Stimulated activated CD4-positive, alpha-beta T cell treated with anti-CD3 and anti-CD28 coated beads, TNF-alpha, amount 100 ng/mL, for 48 hours (primary cell): Measurements from ENCODE around the gene SLC35G6.
"Not testable (repeated sequence)": the region's sequence is repeated elsewhere in the genome, so short reads cannot be mapped to it uniquely, and the experiment has no call there.

ENCODE experiments used
- DNase-seq, 3 donors: peaks; one replicate each; pipeline ENCODE4 v3.0.0-alpha.2; 2020; ENCODE audit warnings: low read depth in 3 of 3

SLC35G6 gene

DNA sequence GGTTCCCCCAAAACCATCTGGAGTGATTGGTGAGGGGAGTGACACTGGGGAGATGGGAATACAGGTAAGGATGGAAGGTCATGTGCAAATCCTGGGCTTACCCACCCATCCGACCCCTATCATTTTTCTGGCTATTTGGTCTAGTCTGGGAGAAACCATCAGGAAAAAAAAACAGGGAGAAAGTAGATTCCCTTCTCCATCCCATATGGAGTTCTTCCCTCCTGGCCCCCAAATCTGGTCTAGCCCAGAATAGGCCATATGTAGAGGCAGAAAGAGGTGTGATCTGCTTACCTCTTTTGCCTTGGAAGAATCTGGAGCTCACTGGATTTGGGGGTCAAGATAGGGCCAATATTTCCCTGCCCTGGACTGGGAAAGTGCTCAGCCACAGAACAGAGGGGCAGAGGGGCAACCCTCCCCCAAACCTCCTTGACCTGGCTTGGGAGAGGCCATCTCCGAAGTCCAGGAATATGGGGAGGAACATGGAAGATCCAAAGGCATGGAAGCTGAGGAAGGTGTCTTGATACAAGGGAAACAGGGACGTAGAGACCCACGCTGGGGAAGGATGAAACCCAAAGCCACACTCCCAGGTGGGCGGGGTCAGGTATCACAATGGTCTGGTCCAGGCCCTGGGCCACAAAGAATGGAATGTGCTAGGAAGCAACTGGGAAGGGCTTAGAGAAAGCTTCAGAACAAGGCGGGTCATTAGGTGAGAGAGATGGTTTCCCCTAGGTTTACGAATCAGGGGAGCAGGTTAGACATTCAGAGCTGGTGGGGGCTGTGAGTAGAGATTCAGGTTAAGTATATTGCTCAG is 20.2 kb upstream of the SLC35G6 start:
- DNase-seq = no peak

DNA sequence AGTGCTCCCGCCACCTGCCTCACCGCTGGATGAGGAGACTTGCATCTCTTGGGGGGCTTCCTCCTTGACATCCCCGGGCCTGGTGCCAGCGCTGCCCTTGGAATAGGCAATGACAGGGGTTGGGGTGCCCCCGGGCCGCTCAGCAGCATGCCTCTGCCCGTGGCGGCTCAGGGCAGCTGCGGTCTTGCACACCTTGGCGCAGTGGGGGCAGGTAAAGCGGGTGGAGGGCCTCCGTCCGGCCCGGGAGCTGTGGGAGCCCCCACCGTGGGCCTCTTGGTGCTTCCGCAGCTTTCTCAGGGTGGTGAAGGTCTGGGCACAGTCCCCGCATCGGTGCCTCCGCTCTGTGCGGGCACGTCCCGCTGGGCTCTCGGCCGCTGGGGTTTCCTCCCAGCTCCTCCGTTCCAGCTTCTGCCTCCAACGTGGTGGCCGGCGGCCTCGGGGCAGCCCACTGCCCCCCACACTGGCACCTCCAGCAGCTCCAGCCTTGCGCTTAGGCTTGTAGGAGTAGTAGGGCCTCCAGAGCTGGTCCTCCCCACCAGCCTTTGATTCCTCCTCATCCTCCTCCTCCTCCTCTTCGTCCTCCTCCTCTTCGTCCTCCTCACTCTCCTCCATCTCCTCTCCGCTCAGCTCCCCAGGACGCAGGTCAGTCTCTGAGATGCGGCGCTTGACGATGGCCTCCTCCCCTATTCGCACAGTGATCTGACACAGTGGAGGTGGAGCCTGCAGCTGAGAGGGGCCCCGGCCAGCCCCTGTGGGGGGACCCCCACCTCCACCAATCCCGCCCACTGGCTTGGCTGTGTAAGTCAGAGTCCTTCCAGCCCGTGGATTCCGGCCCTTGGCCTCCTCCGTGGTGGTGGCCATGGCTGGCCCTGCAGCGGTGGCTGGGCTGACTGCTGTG is 18.5 kb upstream of the SLC35G6 start:
- DNase-seq = no peak

DNA sequence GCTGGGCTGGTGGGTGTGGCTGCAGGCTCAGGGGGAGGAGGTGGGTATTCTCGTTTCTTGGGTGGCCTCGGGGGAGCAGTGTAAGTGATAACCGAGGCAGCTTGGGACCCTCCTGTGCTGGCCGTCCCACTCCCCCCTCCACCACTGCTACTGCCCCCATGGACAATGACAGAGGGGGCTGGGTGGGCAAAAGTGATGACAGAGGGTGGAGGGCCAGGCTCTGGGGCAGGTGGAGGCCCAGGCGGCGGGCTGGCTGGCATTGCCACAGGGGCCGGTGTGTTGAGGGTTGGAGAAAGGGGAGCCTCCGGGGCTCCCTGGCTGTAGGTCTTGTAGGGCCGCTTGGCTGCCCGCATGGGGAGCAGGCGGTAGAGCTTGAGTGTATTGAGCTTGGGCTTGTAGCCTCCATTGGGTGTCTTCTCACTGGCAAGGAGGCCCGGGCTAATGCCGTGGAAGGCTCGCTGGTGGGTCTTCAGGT is 17.8 kb upstream of the SLC35G6 start:
- DNase-seq = no peak

DNA sequence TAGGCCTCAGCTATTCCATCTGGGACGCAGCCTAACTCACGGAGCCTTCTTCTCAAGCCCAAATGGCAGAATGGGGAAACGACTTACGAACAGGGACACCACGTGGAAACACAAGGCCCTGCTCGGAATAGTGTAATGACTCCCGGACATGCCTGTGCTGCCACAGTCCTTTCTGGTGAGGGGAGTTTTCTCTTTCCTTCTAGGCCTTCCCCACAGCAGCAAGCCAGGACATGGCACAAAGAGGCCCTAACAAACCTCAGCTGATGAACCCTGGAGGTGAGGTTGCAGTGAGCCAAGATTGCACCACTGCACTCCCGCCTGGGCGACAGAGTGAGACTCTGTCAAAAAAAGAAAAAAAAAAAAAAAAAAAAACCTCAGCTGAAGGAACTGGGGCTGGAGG is 17.2 kb upstream of the SLC35G6 start:
- DNase-seq = no peak

DNA sequence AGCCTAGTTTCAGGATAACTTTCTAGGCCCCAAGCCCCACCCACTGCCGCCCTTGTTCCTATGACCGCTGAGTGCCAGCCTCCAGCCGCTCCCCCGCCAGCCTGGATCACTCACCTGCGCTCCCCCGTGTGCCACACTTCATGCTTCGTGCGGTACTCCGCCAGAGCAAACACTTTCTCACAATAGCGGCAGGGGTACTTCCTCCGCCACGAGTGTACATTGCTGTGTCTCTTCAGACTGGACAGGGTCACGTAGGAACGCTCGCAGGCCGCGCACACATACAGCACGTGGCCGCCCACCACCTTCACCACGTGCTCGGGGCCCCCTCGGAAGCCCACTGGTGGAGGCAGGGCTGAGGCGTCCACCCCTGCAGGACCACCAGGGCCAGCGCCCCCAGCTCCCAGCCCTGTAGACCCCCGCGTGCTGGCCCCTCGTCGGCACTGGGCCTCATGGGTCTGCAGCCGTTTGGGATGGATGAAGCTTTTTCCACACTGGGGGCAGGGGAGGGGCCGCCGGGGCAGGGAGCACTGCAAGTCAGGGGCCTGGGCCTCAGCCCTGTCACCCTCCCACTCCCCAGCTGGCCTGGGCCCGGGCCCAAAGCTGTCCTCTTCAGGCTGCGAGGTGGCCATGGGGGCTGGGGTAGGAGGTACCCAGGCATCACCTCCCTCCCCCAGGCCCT is 15.5 kb upstream of the SLC35G6 start:
- no peak for DNase-seq

DNA sequence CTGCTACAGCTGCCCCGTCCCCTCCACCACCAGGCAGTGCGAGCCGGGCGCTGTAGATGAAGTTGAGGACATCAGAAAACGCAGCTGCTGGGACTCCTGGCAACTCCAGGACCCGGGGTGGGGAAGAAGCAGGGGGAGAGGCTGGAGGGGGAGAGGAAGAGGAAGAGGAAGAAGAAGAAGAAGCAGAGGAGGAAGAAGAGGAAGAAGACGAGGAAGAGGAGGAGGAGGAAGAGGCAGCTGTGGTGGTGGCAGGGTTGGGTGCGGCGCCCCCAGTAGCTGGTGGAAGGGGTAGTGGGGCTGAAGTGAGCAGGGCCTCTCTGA is 15.0 kb upstream of the SLC35G6 start:
- no peak for DNase-seq

DNA sequence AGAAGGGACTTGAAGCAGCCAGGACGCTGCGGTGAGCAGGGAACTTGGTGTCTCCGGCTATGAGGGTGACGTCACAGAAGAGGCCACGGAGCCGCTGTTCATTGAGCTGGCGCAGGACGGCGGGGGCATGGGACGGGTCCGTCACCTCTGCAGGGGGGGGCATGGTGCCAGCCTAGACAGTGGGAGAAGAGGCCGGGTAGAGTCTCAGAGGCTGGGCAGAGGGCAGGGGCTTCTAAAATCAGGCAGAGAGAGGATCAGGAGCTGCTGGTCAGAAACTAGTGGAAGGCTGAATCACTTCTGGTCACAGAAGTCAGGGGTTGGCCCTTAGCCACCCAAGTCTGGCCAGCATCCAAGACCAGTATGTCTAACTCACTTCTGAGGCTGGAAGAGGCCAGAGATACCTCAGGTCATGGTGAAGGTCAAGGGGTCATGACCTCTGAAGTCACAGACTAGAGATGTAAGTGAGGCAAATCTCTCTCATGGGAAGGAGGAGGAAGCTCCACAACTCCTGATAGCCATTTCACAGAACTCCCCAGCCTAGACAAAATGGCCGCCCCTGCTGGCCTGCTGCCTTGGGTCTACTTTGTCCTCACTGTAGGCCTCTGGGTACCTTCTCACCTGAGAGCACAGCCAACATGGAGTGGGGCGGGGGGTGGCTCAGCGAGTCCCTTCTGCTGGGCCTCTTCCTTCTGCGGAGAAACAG is 14.5 kb upstream of the SLC35G6 start:
- no peak for DNase-seq

DNA sequence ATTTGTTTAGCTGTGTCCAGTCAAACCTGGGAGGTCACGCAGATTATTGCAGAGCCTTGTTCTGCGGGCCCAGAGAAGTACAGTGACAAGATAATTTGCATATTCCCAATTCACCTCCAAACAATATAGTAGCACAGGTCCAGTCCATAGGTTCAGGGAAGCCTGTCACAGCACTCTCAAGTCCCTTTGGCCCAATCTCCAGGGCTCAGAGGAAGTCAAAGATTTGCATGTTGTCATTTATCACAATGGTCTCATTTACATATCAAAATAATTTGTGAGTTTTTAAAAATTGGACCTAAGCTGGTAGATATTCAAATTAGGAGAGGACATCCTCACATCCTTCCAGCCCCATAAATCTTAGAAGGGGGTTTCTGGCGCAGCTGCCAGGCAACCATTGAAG is 13.7 kb upstream of the SLC35G6 start:
- DNase-seq = no peak

DNA sequence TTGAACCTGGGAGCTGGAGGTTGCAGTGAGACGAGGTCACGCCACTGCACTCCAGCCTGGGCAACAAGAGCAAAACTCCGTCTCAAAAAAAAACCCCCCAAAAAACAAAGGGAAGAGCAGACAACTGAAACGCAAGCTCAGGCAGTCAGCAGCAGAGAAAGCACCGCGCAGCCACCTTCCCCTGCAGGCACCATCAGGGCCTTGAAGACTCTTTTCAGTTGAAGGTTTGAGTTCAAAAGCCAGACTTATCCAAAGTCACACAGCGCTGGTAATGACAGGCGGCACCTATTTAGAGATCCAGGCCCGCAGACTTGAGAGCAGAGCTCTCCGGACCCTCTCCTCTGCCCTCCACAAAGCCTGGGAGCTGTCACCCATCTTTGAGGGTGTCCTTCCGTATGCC is 13.0 kb upstream of the SLC35G6 start:
- DNase-seq = no peak

DNA sequence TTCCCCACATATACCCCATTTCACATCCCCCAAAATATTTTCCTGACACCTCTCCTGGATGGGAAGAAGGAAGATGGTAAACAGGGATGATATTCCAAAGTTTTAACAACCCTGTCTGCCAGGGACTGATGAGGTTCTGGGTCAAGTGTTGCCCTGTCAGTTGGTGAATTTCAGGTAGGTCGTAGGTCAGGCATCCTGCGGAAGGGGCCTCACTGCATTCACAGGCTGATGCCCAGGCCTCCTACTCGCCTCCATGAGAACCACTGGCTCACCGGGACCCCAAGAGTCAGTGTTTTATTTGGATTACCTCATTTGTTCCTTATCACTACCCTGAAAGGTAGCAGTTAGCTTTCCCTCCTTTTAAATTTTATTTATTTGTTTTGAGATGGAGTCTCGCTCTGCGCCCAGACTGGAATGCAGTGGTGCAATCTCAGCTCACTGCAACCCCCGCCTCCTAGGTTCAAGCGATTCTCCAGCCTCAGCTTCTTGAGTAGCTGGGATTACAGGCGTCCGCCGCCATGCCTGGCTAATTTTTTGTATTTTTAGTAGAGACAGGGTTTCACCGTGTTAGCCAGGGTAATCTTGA is 12.3 kb upstream of the SLC35G6 start:
- no peak for DNase-seq

DNA sequence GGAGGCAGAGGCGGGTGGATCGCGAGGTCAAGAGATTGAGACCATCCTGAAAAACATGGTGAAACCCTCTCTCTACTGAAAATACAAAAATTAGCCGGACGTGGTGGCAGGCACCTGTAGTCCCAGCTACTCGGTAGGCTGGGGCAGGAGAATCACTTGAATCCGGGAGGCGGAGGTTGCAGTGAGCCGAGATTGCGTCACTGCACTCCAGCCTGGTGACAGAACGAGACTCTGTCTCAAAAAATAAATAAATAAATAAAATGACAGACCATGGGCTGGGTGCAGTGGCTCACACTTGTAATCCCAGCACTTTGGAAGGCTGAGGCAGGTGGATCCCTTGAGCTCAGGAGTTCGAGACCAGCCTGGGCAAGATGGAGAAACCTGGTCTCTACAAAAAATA is 11.4 kb upstream of the SLC35G6 start:
- not testable (repeated sequence) for DNase-seq

DNA sequence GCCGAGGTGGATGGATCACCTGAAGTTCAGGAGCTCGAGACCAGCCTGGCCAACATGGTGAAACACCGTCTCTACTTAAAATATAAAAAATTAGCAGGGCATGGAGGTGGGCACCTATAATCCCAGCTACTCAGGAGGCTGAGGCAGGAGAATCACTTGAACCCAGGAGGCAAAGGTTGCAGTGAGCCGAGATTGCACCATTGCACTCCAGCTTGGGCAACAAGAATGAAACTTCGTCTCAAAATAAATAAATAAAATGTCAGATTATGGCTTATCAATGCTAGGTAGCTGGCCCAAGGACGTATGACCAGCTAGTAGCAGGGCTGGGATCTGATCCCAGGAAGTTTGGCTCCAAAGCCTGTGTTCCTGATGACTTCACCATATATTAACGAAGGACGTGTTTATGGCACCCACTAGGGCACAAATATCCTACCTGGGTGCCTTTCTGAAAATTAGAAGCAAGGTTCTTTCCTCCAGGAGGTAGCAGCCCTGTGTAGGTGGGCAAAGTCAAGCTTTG is 10.7 kb upstream of the SLC35G6 start:
- DNase-seq = not testable (repeated sequence)

DNA sequence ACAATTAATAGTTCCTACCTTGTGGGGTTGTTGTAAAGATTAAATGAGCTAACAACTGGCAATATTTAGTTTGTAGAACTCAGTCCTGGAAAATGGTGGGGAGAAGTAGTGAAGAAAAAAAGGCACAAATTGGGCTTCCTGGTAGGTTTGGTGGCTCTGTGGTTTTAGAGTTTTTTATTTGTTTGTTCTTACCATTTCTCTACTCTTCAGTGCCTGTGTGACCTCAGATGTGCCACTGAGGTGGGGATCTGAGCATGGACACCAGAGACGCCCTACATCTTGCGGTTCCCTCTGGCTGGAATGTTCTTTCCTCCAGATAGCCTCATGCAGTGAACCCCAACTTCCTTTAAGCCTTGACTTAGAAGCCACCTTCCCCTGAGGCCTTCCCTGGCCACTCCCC is 9.5 kb upstream of the SLC35G6 start:
- DNase-seq = no peak

DNA sequence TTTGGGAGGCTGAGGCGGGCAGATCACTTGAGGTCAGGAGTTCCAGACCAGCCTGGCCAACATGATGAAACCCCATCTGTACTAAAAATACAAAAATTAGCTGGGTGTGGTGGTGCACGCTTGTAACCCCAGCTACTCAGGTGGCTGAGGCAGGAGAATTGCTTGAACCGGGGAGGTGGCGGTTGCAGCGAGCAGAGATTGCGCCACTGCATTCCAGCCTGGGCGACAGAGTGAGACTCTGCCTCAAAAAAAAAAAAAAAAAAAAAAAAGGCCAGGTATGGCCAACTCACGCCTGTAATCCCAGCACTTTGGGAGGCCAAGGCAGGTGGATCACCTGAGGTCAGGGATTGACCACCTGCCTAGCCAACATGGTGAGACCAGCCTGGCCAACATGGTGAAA is 6.5 kb upstream of the SLC35G6 start:
- DNase-seq = not testable (repeated sequence)

DNA sequence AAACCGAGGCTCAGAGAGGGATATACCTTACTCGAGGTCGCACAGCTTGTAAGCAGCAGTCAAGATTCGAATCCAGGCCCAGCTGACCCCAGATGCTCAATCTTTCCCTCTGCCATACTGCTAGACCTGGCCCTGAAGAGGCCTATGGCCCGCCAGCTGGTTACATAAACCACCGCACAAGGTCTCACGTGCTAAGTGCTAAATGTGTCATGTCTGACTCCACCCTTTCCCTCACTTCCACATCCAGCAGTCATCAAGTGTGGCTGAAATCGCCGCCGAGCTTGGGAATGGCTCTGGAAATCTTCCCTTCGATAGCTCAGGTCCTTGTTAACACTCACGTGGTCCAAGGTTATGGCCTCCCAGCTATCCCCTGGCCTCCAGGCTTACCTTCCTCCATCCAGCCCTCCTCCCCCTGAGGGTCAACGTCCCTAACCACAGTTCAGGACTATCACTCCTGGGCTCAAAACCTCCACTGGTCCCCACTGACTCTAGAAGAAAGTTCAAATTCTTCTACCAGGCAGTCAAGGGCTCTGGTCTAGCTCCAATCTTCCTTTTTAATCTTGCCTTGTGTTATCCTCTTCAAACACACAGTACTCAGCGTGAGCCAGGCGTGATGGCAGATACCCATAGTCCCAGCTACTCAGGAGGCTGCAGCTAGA is 5.4 kb upstream of the SLC35G6 start:
- no peak for DNase-seq

DNA sequence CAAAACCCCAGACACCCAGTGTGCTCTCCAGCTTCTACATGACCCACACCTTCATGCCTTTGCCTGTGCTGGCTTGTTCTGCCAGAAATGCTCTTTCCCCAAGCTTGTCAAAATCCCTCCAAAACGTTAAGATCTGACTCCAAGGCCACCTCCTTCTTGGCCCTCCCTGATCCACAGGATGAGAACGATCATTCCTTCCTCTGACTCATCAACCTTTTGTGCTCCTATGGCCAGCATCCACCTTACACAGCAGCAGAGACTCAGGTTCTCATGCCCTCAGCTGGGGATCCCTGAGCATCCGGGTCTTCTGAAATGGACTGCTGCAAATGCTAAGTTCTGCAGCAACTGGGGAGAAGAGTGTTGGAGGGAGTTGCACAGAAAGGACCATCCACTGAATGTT is 4.8 kb upstream of the SLC35G6 start:
- DNase-seq = no peak

DNA sequence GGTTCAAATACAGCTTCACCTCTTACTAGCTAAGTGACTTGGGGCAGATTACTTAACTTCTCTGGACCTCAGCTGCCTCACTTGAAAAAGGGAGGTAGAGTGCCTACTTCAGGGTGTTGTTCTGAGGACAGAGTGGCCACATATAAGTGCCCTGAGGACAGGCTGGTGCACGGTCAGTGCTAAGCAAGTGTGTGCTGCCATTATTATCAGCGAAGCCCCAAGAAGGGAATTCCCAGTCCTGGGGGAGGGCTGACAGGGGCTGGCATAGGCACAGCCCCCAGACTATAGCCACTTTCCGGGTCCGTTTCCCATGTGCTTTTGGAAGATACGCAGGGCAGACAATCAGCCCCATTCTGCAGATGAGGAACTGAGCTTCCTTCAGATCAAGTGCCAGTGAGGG is 4.3 kb upstream of the SLC35G6 start:
- DNase-seq = no peak

DNA sequence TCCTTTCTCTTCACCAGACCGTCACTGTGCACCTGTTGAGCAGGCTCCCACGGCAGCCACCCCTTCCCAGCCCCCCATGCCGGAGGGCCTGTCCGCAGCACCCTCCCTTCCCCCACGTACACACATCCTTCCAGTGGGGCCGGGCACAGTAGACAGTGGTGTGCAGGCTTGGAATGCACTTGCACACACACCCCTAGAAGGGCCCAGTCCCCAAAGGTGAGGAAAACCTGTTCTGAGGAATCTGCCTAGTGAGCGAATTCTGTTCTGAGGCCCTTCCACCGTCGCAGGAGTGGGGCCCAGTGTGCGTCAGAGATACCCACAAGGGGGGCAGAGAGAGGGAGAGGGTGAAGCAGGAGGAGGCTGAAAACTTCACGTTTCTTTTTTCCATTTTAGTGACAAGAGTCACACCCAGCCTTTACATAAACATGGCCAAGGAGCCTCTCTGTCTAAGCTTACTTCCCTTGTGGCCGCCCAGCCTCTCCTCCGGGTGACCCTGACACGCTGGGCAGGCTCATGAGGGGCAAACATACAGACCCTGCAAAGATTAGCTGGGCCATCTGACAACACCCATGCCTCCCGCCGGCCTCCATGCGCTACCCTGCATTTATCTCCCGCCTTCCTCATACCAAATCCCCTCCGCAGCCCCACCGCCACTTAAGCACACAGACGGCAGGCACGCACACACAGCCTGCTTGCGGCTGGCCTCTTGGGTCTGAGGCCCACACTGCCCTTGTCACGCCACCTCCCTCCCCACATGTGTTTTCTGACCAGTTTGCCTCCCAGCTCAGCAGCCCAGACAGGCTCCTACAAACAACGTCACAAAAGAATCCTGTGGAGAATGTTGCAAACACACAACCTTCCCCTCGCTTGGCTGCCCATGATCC is 3.6 kb upstream of the SLC35G6 start:
- DNase-seq = no peak
